GM18498 (cell line): ENCODE results near the gene ST3GAL6.

ENCODE experiments used
- ATAC-seq: cut with Tn5 transposase; IDR thresholded peaks from one replicate; pipeline ENCODE4 v1.9.1; 2021; ENCODE audit warnings: mild to moderate bottlenecking, moderate library complexity; ENCODE audit not compliant: unreplicated experiment

ST3GAL6 gene

DNA sequence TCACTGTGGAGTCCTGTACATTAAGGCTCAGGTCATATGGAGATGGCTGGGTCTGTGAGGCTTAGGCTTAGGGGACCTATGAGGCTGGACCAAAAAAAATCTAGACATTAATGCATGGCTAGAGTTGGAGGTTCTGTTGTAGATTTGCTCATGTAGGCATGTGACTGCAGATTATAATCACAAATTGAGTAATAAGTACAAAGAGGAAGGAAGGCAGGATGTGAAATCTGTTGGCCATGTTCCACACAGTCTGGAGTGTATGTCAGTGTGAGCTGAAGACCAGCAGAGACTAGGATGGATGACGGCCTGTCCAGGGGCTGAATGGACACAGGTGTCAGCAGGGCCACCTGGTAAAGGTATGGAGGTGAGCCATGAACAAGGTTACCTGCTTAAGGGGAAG, at the start of gene ST3GAL6:
TSS of gene ST3GAL6 (plus strand) at position 265 of the 400 bp plus-strand sequence. CDS start 5,101 bp downstream, outside the sequence.
- no peak for ATAC-seq

DNA sequence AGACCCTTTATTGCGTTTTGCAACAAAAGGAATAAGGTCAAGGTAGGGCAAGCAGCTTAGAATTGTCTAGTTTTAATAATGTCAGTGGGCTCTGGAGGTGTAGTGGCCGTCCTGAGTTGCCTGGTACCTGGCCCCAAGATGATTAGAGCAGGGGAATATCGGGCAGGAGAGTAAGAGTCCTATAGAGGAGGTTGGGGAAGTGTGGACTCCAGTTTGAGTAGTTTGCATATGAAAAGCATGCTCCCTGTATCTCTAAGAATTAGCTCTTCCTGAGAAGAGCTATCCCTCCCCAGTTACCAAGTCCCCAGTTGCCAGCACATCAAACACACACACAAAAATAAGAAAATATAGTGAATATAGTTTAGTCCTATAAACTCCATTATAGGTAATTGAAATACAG, 49.2 kb upstream of the ST3GAL6 start:
- ATAC-seq, result no peak

GRCh38 chr3:98717584-98717983, 45.6 kb upstream of the ST3GAL6 start:
- no peak for ATAC-seq

DNA sequence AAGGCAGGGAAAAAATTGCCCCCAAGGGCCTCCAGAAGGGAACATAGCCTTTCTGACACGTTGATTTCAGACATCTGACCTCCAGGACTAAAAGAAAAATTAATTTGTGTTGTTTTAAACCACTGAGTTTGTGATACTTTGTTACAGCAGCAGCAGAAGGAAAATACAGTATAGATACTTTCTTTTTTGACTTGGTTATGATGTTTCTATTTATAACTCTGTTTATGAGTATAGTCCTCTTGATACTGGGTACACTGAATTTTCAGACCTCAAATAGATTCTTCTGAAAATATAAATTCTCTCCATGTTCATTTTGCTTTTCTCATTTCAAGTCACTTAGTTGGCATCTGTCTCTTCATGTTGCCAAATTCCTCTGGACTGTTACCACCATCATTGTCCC, 44.4 kb upstream of the ST3GAL6 start:
- ATAC-seq, result no peak

GRCh38 chr3:98721776-98722175, 41.4 kb upstream of the ST3GAL6 start:
- no peak for ATAC-seq

DNA sequence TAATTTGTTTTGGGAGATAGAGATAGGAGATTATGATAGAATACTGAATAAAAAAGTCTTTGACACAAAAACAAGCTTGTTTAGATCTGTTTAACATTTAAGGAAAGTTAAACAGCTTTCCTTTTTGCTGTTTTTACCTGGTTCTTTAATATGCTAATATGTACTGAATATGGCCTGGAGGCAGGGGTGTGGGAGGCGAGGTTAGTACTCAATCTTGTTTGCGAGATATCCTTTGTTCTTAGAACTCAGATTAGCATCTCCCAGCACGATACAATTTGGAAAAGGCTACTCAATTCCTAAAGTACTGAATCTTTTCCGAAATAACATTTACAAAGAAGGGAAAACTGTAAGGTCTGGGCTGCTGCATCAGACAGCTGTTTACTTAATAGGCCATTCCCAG, 40.8 kb upstream of the ST3GAL6 start:
- ATAC-seq, result no peak

DNA sequence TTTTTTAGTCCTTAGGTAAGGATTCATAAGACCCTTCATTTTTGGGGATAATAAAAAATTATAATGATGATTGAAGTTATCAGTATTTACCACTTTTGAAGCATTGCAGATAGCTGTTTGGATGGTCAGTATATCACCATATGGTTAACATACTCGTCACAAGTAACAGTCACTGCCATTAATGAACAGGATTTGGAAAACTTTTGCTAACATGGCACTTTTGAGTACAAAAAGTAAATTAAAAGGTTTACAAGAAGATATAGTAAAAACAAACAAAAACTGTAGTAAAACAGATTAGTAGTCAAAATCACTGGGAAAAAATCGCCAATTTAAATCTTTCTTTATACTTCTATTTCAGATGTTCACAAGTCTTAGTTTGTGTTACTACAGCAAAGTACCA, 37.8 kb upstream of the ST3GAL6 start:
- no peak for ATAC-seq

GRCh38 chr3:98726084-98726483, 37.1 kb upstream of the ST3GAL6 start:
- ATAC-seq, result no peak

DNA sequence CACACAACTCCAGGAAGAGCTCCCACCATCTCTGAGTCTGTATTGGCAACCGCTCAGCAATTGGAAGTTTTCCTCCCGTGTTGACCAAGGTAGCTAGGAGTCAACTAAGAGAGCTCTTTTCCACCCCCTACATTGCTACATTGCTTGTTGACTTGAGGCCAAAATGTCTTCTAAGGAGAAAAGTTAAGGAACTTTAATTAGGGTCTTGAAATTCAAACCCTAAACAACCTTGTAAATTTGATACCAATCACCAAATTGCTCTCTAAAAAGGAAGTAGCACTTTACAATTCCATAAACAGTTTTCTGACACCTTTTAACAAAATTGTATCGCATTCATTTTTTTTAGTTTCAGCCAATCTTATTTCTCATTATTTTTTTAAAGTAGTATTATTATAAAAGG, 35.5 kb upstream of the ST3GAL6 start:
- ATAC-seq, result no peak

DNA sequence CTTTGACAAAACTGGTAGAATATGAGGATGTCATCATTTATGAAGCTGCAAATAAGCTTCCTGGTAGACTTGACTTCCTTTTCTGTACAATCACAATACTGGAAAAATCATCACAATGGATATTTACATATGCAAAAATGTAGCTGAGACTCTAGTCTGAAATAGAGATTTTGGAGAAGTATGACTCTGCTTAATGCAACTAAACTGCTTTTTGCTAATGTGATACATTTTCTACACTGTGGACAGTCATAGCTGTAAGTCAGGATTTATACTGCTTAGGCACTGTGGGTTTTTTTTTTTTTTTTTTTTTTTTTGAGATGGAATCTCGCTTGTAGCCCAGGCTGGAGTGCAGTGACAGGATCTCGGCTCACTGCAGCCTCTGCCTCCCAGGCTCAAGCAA, 34.5 kb upstream of the ST3GAL6 start:
- no peak for ATAC-seq

GRCh38 chr3:98730338-98730737, 32.8 kb upstream of the ST3GAL6 start:
- ATAC-seq, result peak; percentile 38

DNA sequence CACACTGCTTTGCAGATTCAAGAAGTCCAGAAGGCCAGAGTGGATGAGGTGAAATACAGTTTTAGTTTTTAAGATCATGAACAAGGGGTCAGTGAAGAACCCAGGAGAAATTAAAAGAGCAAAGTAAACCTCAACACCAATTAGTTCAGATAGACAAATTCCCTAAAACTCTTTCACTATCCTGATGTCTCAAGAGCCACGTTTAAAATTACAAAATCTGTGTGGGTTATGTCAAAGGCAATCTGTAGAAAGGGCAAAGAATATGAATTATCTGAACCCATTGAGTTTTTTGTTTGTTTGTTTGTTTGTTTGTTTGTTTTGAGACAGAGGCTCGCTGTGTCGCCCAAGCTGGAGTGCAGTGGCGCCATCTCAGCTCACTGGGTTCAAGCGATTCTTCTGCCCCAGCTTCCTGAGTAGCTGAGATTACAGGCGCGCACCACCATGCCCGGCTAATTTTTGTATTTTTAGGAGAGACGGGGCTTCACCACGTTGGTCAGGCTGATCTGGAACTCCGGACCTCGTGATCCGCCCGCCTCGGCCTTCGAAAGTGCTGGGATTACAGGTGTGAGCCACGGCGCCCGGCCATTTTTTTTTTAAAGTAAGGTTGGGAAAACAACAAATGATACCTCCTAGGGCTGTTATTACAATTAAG, 32.1 kb upstream of the ST3GAL6 start:
- ATAC-seq, result no peak

GRCh38 chr3:98731720-98732285, 31.3 kb upstream of the ST3GAL6 start:
- ATAC-seq, result peak; percentile 49

- ATAC-seq, result peak; percentile 50
These were observed 30.7 kb upstream of the ST3GAL6 start for GRCh38 chr3:98732286-98733052.

DNA sequence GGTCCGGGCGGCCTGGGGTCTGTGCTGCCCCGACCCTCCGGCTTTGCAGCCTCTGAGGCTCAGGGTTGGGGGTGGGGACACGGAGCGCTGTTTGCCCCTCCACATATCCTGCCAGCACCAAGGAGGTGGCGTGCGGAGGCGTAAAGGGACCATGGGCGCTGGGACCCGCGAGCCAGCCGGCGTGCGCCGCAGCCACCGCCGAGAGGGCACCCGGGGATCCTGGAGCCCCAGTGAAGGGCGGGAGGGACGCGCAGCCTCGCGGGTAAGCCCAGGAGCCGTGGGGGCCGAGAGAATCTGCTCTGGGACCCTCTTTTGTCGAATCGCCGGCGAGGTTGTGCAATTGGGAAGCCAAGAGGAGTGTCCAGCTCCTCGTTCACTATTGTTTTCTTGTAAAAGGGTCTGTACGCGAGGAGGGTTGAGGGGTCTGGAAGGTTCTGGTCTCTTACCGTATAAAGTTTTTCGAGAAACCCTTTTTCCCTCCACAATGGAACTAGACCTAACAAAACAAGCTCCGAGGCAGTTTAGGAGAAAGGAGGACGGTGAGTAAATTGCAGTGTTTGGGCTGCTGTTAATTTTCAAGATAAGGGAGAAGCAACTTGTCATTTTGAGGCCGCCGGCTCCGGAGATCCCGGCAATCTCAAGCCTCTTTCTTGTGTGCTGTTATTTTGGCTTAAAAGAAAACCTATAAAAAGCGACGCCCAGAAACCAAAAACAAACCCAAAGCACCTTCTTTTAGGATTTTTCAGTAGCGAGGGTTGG, 29.9 kb upstream of the ST3GAL6 start:
- peak; percentile 41 for ATAC-seq

DNA sequence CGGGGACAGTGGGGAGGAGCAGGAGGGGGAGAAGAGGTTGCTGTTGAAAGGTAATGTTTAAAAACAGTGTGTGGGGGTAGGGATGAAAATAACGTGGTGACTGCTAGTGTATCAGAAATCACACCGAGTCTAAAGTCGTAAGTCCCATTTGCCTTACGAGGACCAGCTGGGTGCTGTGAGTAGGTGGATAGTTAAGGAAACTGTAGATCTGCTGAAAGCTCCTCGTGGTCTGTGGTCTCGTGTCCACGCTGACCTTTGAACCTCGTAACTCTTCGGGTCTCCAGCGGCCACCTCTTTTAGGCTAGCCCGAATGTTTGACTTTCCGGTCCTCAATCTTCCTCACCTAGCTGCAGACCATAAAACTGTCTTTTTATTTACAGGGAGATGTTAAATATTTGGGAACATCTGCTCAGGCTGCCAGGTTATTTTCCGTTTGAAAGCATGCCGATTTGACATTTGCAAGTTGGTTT, 29.3 kb upstream of the ST3GAL6 start:
- no peak for ATAC-seq

GRCh38 chr3:98734306-98734705, 28.8 kb upstream of the ST3GAL6 start:
- ATAC-seq, result no peak

- no peak for ATAC-seq
These were observed 28.4 kb upstream of the ST3GAL6 start for GRCh38 chr3:98734735-98735134.

DNA sequence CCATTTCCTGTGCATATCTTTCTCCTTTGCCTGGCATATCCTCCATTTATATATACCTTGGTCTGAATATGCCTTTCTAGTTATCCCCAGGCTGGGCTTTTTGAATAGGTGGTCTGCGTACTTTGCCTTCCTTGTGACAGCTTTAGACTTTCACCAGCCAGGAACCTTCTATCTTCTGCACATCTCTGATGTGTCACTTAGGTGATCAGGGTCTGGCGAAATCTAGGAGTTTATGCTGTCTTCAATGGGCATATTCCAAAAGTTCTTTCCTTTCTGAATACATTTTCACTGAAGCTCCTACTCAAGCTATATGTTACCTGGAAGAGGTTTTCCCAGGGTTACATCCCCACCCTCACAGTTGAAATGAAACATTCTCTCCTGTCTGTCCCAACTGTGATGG, 27.8 kb upstream of the ST3GAL6 start:
- ATAC-seq, result no peak

- ATAC-seq, result no peak
These were observed 27.3 kb upstream of the ST3GAL6 start for GRCh38 chr3:98735761-98736269.

GRCh38 chr3:98737301-98737700, 25.8 kb upstream of the ST3GAL6 start:
- ATAC-seq, result no peak
